ENCODE results near the gene PPT1. TPM values are rescaled to one million over a fixed set of nuclear protein-coding genes. Genes with fewer than 3 reads are reported as not detected.

The PPT1 gene
- total RNA-seq, 1 experiment from 2014 or later = 67.5 TPM

DNA sequence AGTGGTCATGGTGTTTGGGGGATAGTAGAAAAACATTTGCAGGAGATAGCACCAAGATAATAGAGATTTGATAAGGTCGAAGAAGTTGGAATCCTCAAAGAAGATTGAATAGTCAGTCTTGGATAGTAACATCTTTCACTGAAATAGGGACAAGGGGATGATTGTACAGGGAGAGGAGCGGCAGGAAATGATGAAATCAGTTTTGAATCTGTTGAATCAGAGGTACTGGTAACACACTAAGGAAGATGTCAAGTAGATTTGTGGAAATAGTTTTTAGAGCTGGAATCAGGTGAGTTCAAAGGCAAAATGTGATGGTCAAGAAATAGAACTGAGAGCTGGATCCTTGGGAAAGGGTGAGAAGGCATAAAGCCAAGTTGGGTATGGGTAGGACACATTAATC, 30.0 kb downstream of the PPT1 start:
- Histone ChIP-seq H3K9me3 (no peaks in the 10 kb centered on the region), H3K4me3 (no peak overlapping the region), H3K36me3 (peaks cover 92% of the 10 kb centered on the region), H3K27me3 (no peaks in the 10 kb centered on the region)
- DNase-seq = no peak

- H3K36me3 ChIP-seq = peaks cover 93% of the 10 kb centered on the region
- DNase-seq = no peak
- no peaks in the 10 kb centered on the region for H3K27me3 ChIP-seq
- H3K4me3 ChIP-seq = no peak overlapping the region
- H3K9me3 ChIP-seq = no peaks in the 10 kb centered on the region
Measured at GRCh38 chr1:40064797-40065499, 32.1 kb downstream of the PPT1 start.

DNA sequence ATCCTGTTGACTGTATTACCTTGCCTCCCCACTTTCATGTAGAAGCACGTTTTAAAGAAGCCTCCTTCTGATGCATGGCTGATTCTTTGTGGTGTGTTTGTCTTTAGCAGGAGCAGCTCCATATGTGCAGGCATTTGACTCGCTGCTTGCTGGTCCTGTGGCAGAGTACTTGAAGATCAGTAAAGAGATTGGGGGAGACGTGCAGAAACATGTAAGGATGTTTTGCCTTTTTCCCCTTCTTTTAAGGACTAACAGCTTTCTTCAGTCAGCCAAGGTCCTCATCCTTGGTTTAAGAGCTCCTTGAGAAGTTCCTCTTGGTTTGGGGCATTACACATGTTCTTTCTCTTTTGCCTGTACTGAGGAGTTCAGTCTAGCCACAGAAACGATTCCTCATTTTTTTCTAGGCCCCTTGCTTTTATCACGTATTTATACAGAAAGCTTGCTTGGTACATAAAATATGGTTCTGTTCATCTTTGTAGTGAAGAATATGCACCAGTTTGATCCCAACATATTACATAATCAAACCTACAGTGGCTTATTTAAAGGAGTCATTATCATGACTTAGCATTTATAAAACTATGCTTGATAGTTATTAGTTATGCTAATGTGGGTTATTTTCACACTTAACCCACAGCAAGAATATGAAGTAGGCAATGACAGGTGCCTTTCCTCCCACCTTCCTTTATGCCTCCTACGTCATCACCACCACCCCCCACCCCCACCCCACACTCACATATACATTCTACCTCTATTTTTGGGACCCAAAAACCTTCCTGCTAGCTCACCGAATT, 36.9 kb downstream of the PPT1 start:
- no peak for DNase-seq
- H3K4me3 ChIP-seq = no peak overlapping the region
- peaks cover 71% of the 10 kb centered on the region for H3K36me3 ChIP-seq
- H3K9me3 ChIP-seq = no peaks in the 10 kb centered on the region
- no peaks in the 10 kb centered on the region for H3K27me3 ChIP-seq

DNA sequence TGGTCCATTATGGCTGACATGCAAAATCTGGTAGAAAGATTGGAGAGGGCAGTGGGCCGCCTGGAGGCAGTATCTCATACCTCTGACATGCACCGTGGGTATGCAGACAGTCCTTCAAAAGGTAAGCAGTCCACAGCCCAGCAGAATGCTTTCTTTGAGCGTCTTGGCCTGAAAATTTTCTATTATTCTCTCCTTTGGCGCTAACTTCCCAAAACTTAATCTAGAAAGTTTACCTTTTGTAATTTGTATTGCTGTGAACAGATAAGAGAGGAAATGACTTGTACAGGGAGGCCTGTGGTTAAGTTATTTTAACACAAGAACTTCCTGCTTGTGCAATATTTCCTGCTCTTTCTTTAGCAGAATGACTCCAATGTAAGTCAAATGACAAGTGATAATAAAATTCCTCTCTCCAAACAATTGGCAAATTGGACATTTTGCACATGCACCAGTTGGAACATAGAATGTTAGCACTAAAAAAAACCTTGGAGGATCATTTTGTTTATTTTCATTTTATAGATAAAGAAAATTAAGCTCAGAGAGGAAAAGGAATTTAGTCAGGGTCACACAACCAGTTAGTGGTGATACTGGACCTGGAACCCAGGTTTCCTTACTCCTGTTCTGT, 37.6 kb downstream of the PPT1 start:
- no peaks in the 10 kb centered on the region for H3K9me3 ChIP-seq
- DNase-seq = no peak
- no peak overlapping the region for H3K4me3 ChIP-seq
- no peaks in the 10 kb centered on the region for H3K27me3 ChIP-seq
- H3K36me3 ChIP-seq = peaks cover 71% of the 10 kb centered on the region

GRCh38 chr1:40058453-40059337, 38.4 kb downstream of the PPT1 start:
- H3K9me3 ChIP-seq = no peaks in the 10 kb centered on the region
- DNase-seq = no peak
- H3K27me3 ChIP-seq = no peaks in the 10 kb centered on the region
- H3K36me3 ChIP-seq = peaks cover 65% of the 10 kb centered on the region
- no peak overlapping the region for H3K4me3 ChIP-seq

DNA sequence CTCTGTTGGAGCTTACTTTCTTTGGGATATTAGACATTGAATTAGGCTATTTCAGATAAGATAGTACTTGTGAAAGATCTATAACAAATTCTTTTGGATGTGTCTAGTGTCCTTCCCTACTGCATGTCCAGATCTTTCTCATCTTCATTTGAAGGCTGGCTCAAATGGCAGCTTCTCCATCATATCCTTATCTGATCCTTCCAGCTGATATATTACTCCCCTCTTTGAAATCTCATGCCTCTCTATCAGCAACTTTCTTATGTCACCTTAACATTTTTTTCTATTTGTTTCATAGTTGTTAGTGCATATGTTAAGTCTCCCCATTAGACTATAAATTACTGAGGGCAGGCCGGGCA, 39.0 kb downstream of the PPT1 start:
- Histone ChIP-seq H3K27me3 (no peaks in the 10 kb centered on the region), H3K4me3 (no peak overlapping the region), H3K9me3 (no peaks in the 10 kb centered on the region), H3K36me3 (peaks cover 63% of the 10 kb centered on the region)
- no peak for DNase-seq

DNA sequence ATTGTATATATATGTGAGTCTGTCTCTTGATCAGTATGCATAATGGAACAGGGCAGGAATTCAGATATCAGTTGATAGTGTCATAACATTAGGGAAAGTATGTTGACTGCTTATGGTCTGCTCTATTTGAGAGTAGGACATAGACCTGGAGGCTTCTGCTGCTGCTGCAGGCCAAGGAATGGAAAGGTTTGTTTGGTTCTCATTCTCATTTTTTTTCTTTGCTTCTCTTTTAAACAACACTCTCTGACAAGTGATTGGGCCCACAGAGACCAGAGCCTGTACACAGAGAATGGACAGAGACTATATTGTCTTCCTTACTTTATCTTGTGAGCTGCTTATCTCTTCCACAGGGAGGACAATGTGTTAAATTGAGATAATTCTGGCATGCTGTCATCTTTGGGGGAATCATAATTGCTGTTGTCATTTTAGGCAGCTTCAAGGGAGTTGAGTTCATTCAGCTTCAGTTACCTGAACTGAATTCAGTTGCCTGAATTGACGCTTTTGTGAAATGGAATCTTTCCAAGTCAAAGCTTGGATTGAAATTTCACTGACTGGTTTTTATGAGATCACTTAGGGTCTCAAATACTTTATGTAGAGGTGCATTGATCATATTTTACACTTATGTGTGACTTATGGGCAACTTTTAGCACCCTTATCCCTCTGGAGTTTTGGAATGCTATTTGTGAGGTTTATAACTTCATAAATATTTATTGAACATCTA, 39.6 kb downstream of the PPT1 start:
- no peak for DNase-seq
- Histone ChIP-seq H3K4me3 (no peak overlapping the region), H3K36me3 (peaks cover 59% of the 10 kb centered on the region), H3K27me3 (no peaks in the 10 kb centered on the region), H3K9me3 (no peaks in the 10 kb centered on the region)

GRCh38 chr1:40056519-40057309, 40.3 kb downstream of the PPT1 start:
- Histone ChIP-seq H3K4me3 (no peak overlapping the region), H3K27me3 (no peaks in the 10 kb centered on the region), H3K36me3 (peaks cover 56% of the 10 kb centered on the region), H3K9me3 (no peaks in the 10 kb centered on the region)
- no peak for DNase-seq

DNA sequence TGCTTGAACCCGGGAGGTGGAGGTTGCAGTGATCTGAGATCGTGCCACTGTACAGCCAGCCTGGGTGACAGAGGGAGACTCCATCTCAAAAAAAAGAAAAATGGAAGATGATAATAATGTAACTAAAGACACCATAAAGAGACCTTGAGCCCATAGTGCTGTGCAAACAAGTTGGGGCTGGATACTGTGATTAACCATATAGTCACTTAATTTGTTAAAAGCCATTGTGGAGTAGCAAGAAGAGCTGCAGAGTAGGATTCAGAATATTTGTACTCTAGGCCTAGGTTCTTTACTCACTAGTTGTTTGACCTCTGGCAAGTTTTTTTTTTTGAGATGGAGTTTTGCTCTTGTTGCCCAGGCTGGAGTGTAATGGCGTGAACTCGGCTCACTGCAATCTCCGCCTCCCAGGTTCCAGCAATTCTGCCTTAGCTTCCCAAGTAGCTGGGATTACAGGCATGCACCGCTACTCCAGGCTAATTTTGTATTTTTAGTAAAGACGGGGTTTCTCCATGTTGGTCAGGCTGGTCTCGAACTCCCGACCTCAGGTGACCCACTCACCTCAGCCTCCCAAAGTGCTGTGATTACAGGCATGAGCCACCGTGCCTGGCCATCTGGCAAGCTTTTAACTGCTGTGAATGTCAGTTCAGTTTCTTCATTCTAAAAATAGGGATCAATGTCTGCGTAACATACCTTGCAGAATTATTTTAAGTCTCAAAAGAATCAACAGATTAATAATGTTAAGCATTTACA, 43.7 kb downstream of the PPT1 start:
- no peaks in the 10 kb centered on the region for H3K9me3 ChIP-seq
- no peaks in the 10 kb centered on the region for H3K27me3 ChIP-seq
- H3K4me3 ChIP-seq = no peak overlapping the region
- H3K36me3 ChIP-seq = peaks cover 45% of the 10 kb centered on the region
- DNase-seq = no peak

- Histone ChIP-seq H3K4me3 (no peak overlapping the region), H3K36me3 (peaks cover 51% of the 10 kb centered on the region), H3K9me3 (no peaks in the 10 kb centered on the region), H3K27me3 (no peaks in the 10 kb centered on the region)
- DNase-seq = no peak
Measured at GRCh38 chr1:40050863-40051262, 46.2 kb downstream of the PPT1 start.

GRCh38 chr1:40049725-40050124, 47.3 kb downstream of the PPT1 start:
- no peak for DNase-seq
- H3K4me3 ChIP-seq = no peak overlapping the region
- no peaks in the 10 kb centered on the region for H3K9me3 ChIP-seq
- H3K27me3 ChIP-seq = no peaks in the 10 kb centered on the region
- peaks cover 48% of the 10 kb centered on the region for H3K36me3 ChIP-seq

DNA sequence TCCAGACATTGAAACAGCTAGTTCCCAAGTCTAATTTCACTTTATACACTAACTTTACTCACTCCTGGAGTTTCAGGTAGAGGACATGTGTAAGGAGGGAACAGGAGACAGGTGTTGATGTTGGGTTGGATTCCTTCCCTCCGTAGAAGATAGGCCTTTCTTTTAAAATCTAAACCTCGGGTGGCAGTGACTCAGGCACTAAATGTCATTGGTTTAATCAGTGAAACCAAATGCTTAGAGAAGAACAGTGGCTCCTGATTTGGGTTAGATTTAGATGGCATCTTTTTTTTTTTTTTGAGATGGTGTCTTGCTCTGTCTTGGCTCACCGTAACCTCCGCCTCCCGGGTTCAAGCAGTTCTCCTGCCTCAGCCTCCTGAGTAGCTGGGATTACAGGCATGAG, 49.3 kb downstream of the PPT1 start:
- Histone ChIP-seq H3K36me3 (peaks cover 53% of the 10 kb centered on the region), H3K9me3 (no peaks in the 10 kb centered on the region), H3K27me3 (no peaks in the 10 kb centered on the region), H3K4me3 (no peak overlapping the region)
- no peak for DNase-seq

GRCh38 chr1:40047276-40047675, 49.8 kb downstream of the PPT1 start:
- no peak for DNase-seq
- Histone ChIP-seq H3K27me3 (no peaks in the 10 kb centered on the region), H3K36me3 (peaks cover 56% of the 10 kb centered on the region), H3K9me3 (no peaks in the 10 kb centered on the region), H3K4me3 (no peak overlapping the region)

DNA sequence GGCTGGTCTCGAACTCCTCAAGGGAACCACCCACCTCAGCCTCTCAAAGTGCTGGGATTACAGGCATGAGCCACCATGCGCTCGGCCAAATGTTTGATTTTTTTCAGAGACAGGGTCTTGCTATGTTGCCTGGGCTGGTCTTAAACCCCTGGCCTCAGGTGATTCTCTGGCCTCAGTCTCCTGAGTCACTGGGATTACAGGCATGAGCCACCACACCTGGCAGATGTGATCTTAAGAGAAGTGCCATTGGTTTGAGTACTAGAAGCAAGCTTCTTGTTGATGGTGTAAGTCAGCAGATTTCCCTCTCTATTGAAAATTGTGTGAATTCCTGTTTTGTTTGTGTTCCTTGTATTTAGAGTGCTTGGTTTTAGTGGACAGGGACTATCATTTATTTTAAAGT, 51.3 kb downstream of the PPT1 start:
- Histone ChIP-seq H3K36me3 (peaks cover 51% of the 10 kb centered on the region), H3K27me3 (no peaks in the 10 kb centered on the region), H3K9me3 (no peaks in the 10 kb centered on the region), H3K4me3 (no peak overlapping the region)
- no peak for DNase-seq

DNA sequence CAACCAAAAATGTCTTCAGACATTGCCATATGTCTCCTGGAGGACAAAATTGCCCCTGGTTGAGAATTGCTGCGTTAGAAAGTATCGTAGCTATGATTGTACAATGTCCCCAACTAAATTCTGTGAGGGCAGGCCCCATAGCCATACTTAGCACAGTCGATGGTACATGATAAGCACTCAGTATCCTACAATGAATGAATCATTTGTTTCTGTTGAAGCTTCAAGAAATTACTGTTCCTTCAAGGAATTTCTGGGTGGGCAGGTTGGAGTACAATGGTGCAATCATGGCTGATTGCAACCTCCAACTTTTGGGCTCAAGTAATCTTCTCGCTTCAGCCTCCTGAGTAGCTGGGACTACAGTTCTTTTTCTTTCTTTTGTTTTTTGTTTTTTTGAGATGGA, 51.9 kb downstream of the PPT1 start:
- Histone ChIP-seq H3K4me3 (no peak overlapping the region), H3K36me3 (peaks cover 47% of the 10 kb centered on the region), H3K9me3 (no peaks in the 10 kb centered on the region), H3K27me3 (no peaks in the 10 kb centered on the region)
- no peak for DNase-seq

Measured in MG63 (cell line).